RWPE2 (cell line): ENCODE measurements around the gene PRKAG2.

Source experiments
- ATAC-seq: fragments of 200-7000 bp; cut with Tn5 transposase; 3 replicates; pipeline ENCODE4 v1.9.1; 2021; ENCODE audit warnings: low read depth
- DNase-seq: peaks from one replicate; pipeline ENCODE4 v3.0.0-alpha.2; 2020; ENCODE audit warnings: low spot score
- H3K27ac ChIP-seq: fragments of 450-650 bp; 2 replicates; pipeline ENCODE4 v1.5.1; 2017; ENCODE audit warnings: mild to moderate bottlenecking; ENCODE audit not compliant: poor library complexity, severe bottlenecking
- H3K27me3 ChIP-seq: fragments of 250-450 bp; sonication (Bioruptor Pico); 2 replicates; pipeline ENCODE4 v1.5.1; 2021; ENCODE audit warnings: mild to moderate bottlenecking, moderate library complexity; ENCODE audit not compliant: insufficient read depth, poor library complexity, severe bottlenecking
- H3K36me3 ChIP-seq: fragments of 250-450 bp; sonication (Bioruptor Pico); 2 replicates; pipeline ENCODE4 v1.5.1; 2020; ENCODE audit warnings: low read depth, mild to moderate bottlenecking, moderate library complexity
- H3K4me1 ChIP-seq: fragments of 250-450 bp; sonication (Bioruptor Pico); 2 replicates; pipeline ENCODE4 v1.5.1; 2021; ENCODE audit warnings: mild to moderate bottlenecking, moderate library complexity; ENCODE audit not compliant: insufficient read depth, poor library complexity, severe bottlenecking
- H3K4me3 ChIP-seq: fragments of 250-450 bp; sonication (Bioruptor Pico); 2 replicates; pipeline ENCODE4 v1.5.1; 2021; ENCODE audit warnings: mild to moderate bottlenecking, moderate library complexity; ENCODE audit not compliant: severe bottlenecking
- H3K9me3 ChIP-seq: fragments of 250-450 bp; sonication (Bioruptor Pico); 2 replicates; pipeline ENCODE4 v1.5.1; 2021; ENCODE audit warnings: mild to moderate bottlenecking, moderate library complexity; ENCODE audit not compliant: severe bottlenecking
- TF ChIP-seq, protein P1 (sequence below): fragments of 450-650 bp; IDR thresholded peaks from one replicate; pipeline ENCODE4 v1.5.1; 2017; ENCODE audit warnings: mild to moderate bottlenecking, moderate library complexity; ENCODE audit not compliant: poor library complexity, severe bottlenecking

Gene PRKAG2

DNA sequence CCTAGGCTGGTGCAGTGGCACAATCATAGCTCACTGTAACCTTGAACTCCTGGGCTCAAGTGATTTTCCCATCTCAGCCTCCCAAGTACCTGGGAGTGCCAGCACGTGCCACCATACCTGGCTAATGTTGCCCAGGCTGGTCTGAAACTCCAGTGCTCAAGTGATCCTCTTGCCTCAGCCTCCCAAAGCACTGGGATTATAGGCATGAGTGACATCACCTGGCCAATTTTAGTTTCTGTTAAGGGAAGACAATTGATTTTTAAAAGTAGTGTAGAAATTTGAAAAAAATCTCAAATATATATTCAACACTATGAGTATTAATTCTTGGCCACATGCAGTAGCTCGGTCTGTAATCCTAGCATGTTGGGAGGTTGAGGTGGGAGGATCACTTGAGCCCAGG lies 235.3 kb downstream of the PRKAG2 start:
- ATAC-seq, result no peak
- no peak overlapping the region for H3K27ac ChIP-seq

DNA sequence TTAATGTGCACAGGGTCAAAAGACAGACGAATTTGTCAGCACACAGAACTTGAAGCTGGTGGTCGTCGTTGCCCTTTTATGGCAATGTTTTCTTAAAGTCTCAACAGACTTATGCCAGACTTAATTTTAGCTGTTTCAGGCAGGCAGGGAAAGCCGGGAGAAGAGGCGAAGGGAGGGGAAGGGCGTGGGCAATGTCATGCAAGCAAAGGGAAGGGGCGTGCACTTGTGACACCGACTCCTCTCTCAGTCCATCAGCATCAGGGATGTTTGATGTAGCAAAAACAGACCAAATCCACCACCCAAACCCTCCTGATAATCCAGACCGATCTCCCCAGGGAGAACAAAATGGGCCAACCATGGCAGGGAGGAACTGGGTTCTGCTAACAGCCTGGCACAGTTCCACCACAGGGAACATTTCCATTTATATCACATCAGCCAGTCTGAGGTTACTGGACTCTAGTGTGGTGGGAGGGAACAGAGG lies 239.1 kb downstream of the PRKAG2 start:
- DNase-seq (no peak), ATAC-seq (no peak)
- no peaks in the 10 kb centered on the region for H3K9me3 ChIP-seq
- H3K4me3 ChIP-seq, result no peak overlapping the region
- H3K27me3 ChIP-seq, result no peaks in the 10 kb centered on the region
- peaks cover 16% of the 10 kb centered on the region for H3K4me1 ChIP-seq
- H3K36me3 ChIP-seq, result no peaks in the 10 kb centered on the region
- TF ChIP-seq, protein P1, sequence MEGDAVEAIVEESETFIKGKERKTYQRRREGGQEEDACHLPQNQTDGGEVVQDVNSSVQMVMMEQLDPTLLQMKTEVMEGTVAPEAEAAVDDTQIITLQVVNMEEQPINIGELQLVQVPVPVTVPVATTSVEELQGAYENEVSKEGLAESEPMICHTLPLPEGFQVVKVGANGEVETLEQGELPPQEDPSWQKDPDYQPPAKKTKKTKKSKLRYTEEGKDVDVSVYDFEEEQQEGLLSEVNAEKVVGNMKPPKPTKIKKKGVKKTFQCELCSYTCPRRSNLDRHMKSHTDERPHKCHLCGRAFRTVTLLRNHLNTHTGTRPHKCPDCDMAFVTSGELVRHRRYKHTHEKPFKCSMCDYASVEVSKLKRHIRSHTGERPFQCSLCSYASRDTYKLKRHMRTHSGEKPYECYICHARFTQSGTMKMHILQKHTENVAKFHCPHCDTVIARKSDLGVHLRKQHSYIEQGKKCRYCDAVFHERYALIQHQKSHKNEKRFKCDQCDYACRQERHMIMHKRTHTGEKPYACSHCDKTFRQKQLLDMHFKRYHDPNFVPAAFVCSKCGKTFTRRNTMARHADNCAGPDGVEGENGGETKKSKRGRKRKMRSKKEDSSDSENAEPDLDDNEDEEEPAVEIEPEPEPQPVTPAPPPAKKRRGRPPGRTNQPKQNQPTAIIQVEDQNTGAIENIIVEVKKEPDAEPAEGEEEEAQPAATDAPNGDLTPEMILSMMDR, result no peak
- H3K27ac ChIP-seq, result peak overlapping the region; percentile 62

More for the DNA sequence above, 235.3 kb downstream of the PRKAG2 start:
- no peak overlapping the region for H3K4me3 ChIP-seq
- H3K4me1 ChIP-seq, result peaks cover 10% of the 10 kb centered on the region
- TF ChIP-seq, protein P1, result no peak
- DNase-seq, result no peak
- H3K9me3 ChIP-seq, result peaks cover 7% of the 10 kb centered on the region
- H3K36me3 ChIP-seq, result no peaks in the 10 kb centered on the region
- no peaks in the 10 kb centered on the region for H3K27me3 ChIP-seq

DNA sequence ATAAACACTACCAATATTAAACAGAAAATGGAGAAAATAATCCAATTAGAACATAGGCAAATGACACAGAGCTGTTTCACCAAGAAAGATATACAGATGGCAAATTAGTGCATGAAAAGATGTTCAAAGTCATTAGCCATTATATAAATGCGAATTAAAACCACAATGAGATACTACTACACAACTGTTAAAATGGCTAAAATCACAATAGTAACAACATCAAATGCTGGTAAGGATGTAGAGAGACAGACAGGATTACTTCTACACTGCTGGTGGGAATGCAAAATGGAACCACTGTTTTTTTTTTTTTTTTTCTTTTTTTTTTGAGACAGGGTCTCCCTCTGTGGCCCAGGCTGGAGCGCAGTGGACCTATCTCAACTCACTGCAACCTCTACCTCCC lies 242.3 kb downstream of the PRKAG2 start:
- ATAC-seq, result no peak
- Histone ChIP-seq H3K27me3 (no peaks in the 10 kb centered on the region), H3K27ac (peak overlapping the region; percentile 62), H3K4me1 (peaks cover 24% of the 10 kb centered on the region), H3K36me3 (peaks cover 14% of the 10 kb centered on the region), H3K9me3 (no peaks in the 10 kb centered on the region), H3K4me3 (no peak overlapping the region)
- TF ChIP-seq, protein P1, result no peak
- no peak for DNase-seq

DNA sequence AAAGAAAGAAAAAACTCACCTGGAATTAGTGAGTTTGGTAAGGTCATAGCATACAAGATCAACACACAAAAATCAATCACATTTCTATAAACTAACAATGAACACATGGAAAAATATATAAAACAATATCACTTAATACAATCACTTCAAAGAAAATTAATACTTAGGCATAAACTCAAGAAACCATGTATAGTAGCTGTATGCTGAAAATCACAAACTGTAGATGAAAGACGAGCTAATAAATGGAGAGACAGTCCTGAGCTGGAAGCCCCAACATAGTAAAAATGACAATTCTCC lies 243.5 kb downstream of the PRKAG2 start:
- ATAC-seq (no peak), DNase-seq (no peak)
- peak overlapping the region; percentile 79 for H3K27ac ChIP-seq

DNA sequence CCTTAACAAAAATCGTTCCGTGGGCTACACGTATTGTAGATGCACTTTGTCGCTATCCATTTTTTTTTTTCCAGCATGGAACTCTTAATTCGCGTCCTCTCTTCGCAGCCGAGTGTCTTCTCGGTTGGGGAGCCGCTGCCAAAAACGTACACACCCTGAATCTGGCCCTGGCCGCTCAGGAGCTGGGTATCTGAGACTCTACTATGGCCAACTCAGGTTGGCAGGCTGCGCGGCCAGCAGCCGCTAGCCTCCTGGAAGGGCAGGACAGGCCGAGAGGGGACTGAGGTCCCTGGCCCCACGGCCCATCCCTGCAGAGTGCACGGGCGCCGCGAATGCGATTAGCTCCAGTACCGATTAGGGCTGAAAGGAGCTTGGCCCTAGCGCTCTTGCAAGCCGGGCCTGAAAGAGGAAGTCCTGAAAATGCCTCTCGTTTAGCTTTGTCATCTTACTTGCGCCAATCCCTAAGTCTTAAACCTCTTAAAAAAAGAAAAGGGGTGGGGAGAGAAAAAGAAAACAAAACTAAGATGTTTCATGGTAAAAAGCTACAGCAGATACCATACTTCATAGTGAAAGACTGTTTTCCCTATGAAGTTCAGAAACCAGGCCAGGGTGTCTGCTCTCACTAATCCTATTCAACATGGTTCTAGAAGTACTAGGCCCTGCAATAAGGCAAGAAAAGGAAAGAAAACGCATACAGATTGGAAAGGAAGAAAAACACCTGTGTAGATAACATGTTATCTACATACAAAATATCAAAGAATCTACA lies 244.0 kb downstream of the PRKAG2 start:
- H3K4me3 ChIP-seq, result peak overlapping the region; percentile 98
- no peaks in the 10 kb centered on the region for H3K27me3 ChIP-seq
- ATAC-seq (no peak), DNase-seq (no peak)
- peaks cover 40% of the 10 kb centered on the region for H3K4me1 ChIP-seq
- peak overlapping the region; percentile 79 for H3K27ac ChIP-seq
- TF ChIP-seq, protein P1, result no peak
- peaks cover 23% of the 10 kb centered on the region for H3K36me3 ChIP-seq
- H3K9me3 ChIP-seq, result no peaks in the 10 kb centered on the region

More for the DNA sequence above, 243.5 kb downstream of the PRKAG2 start:
- Histone ChIP-seq H3K36me3 (peaks cover 19% of the 10 kb centered on the region), H3K9me3 (no peaks in the 10 kb centered on the region), H3K27me3 (no peaks in the 10 kb centered on the region), H3K4me1 (peaks cover 35% of the 10 kb centered on the region), H3K4me3 (no peak overlapping the region)
- TF ChIP-seq, protein P1, result no peak
